GM10847 (cell line): ENCODE measurements around the gene HSPA12B.

Experiments
- POLR2A ChIP-seq: IDR thresholded peaks from 2 replicates; pipeline ENCODE4 v1.6.1; 2011; ENCODE audit not compliant: insufficient read length; ENCODE audit errors: extremely low read depth

HSPA12B gene

DNA sequence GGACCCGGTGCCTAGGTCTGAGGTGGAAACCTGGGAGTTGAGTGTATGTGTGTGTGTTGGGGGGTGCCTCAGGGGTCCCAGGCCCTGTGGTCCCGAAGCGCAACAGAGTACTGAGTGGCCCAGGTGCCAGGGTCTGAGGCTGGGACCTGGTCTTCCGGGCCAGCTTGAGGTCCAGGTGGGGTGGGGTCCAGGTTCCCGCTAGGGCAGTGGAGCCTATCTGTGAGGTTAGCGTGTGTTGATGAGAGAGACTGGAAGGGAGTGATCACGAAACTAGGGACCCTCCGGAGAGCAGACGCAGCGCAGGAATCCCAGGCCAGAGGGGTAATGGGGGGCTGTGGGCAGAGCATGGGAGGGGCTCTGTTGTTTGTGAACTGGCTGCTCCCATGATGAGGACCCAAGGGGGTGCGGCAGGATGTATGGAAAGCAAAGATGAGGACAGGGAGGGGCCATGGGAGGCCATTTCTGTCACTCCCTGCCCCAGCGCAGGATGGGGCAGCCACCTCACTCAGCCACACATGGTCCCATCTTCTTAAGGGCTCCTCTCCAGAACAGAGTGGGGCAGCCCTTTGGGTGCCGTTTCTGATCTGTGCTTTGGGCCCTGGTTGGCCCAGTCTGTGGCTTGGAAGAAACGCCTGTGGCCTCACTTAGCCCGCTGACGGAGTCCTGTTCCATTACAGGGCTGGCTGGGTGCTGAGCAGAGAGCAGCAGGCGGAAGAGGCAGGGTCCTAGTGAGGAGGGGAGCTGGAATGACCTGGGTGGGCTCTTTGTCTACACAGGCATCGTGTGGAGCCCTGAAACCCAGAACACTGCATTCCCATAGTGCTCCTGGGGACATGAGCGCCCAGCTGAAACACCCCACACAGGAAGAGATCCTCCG is 872 bp downstream of the HSPA12B start:
- TF ChIP-seq POLR2A = no peak

DNA sequence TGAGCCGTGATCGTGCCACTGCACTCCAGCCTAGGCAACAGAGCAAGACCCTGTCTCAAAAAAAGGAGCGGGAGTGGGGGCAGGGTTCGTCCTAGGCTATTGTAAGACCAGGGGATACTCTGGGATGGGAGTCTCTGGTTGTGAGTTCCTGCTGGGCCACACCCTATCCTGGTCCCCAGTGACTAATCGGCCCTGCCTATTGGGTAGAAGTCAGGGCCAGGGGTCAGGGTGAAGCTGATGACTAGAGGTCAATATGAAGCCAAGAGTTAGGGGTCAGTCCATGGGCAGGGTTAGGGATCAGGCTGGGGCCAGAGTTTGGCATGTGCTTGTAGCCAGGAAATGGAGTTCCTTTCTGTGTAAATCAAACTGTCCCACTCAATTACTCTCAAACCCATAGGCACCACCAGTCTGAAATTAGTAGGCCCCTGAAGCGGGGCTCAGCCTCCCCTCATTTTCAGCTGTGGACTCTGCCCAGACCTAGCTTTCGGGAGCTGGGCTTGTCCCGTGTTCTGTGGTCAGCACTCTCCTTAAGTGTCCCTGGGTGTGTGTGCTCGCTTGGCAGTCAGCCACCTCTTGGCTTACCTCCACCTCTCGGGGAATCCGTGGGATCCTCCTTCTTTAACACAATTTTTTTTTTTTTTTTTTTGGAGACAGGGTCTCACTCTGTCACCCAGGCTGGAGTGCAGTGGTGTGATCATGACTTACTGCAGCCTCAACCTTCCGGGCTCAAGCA is 1.8 kb downstream of the HSPA12B start:
- no peak for TF ChIP-seq POLR2A

DNA sequence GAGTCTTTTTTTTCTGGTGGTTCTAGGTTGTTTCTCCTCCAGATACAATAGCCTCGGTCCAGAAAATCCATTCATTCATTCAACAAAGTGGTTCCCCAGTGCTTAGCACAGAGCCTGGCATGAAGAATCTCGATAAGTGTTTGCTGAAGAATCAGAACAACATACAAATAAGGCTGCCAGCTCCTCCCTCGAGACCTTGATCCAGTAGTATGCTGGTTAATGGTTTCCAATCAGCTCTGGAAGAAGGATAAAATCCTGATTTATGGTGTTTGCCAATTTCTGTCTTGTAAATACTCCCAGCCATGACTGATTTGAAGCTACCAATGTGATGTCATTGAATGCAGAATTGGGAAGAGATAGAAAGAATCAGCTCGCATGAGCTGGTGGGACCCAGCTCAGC is 3.3 kb downstream of the HSPA12B start:
- TF ChIP-seq POLR2A = no peak

DNA sequence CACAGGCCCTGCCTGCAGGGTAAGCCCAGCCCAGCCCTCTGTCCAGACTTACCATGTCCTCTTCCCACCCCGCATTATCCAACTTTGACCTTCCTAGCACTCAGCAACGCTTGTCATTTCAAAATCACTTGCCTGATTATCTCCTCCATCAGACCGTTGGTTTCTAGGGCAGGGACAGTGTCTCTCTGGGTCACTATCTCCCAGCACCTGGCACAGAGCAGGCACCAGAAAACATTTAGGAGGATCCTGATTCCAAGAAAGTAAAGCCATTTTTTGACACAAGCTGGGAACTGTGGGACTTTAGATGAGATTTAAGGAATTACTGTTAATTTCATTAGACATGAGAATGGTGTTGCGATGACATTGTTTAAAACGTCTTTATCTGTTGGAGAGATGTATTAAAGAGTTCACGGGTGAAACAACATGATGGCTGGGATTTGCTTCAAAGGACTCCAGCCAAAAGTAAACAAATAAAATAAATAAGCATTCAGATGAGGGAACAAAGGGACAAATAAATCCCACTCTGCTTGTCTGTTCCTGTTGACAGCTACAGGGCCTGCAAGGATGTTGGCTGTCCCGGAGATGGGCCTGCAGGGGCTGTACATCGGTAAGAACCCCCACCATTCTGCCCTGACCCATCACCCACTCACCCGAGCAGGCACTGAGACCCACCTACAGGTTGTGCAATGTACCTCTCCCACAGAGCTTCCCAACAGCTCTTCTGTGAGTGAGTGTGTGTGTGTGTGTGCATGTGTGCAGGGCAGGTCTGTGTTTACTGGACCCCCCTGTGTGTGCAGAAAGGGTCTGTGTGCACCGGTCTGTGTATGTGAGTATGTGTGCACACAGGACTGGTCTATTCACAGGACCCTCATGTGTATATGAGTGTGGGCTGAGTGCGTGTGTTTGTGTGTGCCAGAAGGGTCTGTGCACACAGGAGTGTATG is 5.9 kb downstream of the HSPA12B start:
- no peak for TF ChIP-seq POLR2A

DNA sequence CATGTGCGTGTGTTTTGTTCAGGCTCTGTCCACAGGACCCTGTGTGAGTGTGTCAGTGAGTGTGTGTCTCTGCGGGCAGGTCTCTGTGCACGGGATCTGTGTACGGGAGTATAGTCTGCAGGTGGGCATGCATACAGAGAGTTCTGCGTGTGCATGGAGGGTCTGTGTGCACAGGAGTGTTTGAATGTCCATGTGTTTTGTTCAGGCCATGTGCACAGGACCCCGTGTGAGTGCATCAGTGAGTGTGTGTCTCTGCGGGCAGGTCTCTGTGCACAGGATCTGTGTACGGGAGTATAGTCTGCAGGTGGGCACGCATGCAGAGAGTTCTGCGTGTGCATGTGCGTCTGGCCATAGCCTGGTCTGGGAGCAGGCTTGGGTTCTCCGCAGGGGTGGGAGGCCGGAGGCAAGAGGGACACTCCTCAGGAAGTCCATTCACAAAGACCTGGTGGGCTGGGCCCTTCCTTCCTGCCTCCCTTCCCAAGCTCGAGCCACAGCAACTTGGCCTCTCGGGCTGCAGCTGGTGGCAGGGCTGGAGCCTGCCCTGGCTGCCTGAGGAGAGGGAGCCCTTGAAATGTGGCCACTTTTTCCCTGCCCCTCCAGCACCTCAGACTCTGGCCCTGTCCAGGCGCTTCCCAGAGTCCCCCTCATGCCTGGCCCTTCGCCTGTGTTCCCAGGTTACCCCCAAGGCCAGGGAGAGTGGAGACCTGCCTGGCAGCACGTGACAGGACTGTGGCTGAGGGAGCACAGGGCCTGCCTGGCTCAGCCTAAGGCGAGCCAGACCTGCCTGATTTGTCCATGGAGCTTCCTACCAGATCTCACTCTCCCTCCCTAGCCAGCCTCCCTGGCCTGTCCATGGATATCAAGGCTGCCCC is 6.8 kb downstream of the HSPA12B start:
- TF ChIP-seq POLR2A = no peak

DNA sequence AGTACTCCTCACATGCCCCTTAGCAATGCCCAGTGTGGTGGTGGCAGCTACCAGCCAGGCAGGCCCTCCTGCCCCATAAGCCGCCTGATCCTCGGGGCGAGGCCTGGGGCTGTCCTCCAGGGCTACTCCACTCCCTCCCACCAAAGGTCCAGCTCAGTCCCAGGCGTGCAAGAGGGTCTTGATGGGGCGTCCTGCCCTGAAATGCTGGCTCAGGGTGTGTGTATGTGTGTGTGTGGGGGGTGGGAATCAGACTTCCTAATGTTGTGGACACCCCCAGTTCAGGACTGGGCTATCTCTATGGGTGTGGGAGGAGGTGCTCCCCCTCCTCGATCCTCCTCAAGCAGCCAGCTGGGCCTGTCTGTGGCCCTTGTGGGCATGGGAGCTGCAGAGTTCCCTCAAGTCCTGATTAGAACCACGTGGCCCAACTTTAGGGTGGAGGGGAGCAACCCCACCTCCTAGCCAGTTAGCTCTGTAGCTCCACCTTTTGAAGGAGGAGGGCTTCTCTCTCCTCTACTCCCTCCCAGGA is 7.5 kb downstream of the HSPA12B start:
- no peak for TF ChIP-seq POLR2A

DNA sequence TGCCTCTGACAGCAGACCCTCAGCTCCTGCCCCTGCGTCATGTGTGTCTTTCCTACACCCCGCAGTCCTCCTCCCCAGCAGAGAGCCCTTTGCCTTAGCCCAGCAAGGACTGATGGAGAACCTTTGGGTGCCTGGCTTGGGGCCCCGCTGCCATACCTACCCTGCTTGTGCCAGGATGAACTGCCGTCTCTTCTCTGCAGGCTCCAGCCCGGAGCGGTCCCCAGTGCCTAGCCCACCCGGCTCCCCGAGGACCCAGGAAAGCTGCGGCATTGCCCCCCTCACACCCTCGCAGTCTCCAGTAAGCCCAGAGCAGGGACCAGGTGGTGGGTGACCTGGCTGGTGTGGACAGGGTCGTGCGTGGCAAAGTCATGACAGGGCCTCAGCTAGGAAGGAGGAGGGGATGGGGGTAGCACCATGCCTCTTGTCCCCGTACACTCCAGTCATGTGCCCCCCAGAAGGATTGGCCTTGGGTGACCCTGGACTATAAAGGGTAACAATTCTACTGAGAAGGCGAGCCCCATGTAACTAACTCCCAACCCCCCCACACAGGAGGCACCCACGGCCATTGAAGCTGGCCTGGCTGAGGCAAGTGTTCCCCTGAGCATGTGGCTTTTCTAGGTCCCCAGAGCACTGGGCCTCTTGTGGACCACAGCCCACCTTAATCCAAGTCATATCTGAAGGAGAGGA is 8.3 kb downstream of the HSPA12B start:
- no peak for TF ChIP-seq POLR2A

DNA sequence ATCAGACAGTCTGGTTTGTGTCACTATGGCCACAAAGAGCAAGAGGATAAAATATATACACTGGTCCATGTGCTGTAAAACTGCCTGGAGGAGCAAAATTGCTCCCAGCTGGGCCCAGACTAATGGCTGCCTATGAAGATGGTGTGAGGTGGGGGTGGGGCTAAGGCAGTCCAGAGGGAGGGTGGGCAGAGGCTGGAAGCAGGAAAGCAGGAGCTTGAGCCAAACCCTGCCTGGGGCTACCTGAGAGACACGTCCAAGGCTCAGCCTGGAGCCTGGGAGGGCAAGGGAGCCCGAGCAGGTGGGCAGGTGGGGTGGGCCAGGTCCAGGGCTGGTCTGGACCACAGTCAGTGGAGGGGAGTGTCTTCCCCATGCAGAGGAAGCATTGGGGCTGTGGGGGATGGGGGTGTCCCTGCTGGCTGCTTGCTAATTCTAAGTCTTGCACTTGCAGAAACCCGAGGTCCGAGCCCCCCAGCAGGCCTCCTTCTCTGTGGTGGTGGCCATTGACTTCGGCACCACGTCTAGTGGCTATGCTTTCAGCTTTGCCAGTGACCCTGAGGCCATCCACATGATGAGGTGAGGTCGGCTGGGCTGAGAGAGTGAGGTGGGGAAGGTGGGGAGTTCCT is 9.5 kb downstream of the HSPA12B start:
- TF ChIP-seq POLR2A = no peak

DNA sequence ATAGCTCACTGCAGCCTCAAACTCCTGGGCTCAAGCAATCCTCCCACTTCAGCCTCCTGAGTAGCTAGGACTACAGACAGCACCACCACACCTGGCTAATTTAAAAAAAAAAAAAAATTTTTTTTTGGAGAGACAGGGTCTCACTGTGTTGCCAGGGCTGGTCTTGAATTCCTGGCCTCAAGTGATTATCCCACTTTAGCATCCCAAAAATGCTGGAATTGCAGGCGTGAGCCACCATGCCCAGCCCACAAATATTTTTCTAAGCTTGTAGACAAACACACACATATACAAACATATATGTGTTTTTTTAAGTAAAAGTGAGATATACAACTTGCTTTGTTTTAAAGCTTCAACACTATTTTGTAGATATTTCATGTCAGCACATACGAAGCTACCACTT is 10.8 kb downstream of the HSPA12B start:
- no peak for TF ChIP-seq POLR2A

DNA sequence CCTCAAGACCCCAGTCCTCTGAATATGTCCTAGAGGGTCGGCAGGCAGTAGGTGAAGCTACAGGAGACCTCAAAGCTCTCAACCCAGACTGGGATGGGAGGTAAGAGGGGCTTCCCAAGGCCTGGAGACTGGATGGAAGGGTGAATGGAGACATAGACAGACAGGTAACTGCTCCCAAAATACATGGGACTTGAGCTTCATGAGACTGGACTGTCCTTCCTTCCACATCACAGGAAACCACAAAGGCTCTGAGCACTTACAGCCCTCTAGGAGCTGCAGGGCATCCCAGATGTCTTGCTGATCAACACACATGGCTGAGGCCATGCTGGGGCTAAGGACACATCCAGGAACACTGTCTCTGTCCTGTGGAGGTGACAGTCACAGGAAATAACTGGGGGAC is 11.6 kb downstream of the HSPA12B start:
- no peak for TF ChIP-seq POLR2A

DNA sequence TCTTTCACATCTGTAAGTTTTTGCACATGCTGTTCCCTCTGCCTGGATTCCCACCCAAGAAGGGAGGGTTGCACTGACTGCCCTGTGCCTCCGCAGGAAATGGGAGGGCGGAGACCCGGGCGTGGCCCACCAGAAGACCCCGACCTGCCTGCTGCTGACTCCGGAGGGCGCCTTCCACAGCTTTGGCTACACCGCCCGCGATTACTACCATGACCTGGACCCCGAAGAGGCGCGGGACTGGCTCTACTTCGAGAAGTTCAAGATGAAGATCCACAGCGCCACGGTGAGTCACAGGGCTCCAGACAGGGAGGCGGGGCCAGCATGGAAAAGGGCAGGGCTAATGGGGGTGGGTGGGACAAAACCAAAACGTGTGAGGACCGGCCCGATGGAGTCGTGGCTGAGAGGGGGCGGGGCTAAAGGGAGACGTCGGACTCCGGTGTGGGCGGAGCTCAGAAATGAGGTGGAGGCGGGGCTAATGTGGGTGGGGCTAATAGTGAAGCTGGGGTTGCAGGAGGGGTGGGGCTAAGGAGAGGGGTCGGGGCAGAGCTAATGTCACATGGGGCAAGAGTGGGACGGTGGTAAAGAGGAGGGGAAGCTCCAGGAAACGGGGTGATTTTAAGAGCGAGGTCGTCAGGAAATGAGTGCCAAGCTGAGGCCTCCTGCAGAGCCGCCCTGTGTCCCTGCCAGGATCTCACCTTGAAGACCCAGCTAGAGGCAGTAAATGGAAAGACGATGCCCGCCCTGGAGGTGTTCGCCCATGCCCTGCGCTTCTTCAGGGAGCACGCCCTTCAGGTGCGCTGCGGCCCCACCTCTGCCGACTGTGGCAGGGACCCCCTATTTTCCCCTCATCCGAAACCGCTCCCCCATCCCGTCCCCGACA is 12.6 kb downstream of the HSPA12B start:
- TF ChIP-seq POLR2A = no peak

DNA sequence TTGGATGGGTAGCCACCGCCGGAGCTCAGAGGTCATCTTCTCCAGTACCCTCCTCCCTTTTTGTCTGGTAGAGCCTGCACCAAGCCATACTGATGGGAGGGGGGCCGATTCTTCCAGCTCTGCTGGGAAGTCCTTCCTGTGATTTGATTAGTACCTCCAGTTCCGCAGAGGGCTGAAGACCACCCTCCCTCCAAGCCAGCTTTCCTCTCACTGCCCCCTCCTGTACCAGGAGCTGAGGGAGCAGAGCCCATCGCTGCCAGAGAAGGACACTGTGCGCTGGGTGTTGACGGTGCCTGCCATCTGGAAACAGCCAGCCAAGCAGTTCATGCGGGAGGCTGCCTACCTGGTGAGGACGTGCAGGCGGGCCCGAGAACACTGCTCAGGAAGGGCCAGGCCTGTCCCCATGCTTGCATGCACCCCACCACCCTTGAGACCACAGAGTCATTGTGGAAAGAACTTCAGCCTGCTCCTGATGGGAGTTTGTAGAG is 13.2 kb downstream of the HSPA12B start:
- no peak for TF ChIP-seq POLR2A

DNA sequence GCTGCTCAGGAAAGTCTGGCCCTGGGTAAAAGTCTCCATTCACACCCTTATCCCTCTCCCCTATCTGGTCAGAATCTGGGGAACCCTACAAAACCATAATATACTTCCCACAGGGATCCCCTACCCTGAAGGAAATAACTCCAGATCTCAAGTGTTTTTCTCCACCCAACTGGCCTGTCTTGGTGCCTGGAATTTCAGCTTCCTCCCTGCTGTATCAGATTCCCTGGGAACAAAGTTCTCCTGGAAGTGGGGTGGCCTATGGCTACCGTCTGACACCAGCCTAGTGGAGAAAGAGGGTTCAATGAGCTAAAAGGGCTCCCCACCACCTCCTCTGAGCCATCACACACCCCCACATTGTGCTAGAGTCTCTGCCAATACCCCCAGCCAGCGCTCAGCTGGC is 15.0 kb downstream of the HSPA12B start:
- no peak for TF ChIP-seq POLR2A
